IPS DF 6.9 (cell line): ENCODE data around the gene OR52B2.

Experiments used
- DNase-seq: peaks from one replicate; pipeline ENCODE4 v3.0.0-alpha.2; 2013; ENCODE audit warnings: low read depth, low spot score
- H3K27ac ChIP-seq: one replicate; pipeline ENCODE4 v1.5.1; 2013; ENCODE audit warnings: low read length, control low read depth
- H3K27me3 ChIP-seq: 2 replicates; pipeline ENCODE4 v1.6.1; 2013; ENCODE audit warnings: mild to moderate bottlenecking, low read length; ENCODE audit not compliant: control insufficient read depth, insufficient read depth
- H3K36me3 ChIP-seq: 2 replicates; pipeline ENCODE4 v1.6.1; 2013; ENCODE audit warnings: low read length; ENCODE audit not compliant: control insufficient read depth, insufficient read depth
- H3K4me1 ChIP-seq: 2 replicates; pipeline ENCODE4 v1.6.1; 2013; ENCODE audit warnings: low read length; ENCODE audit not compliant: control insufficient read depth, insufficient read depth
- H3K4me3 ChIP-seq: 2 replicates; pipeline ENCODE4 v1.5.1; 2013; ENCODE audit warnings: mild to moderate bottlenecking, low read length
- H3K9me3 ChIP-seq: 2 replicates; pipeline ENCODE4 v1.6.1; 2013; ENCODE audit warnings: low read length, inconsistent platforms; ENCODE audit not compliant: control insufficient read depth, insufficient read depth
- WGBS: extraction: QIAGEN DNeasy Blood & Tissue Kit; methylation state at CpG from one replicate; pipeline ENCODE4 v1.1.7; 2013; ENCODE audit warnings: mixed read lengths, missing lambda C conversion rate; ENCODE audit not compliant: insufficient read length, insufficient coverage; 5-methylcytosine and 5-hydroxymethylcytosine counted together

OR52B2 gene

DNA sequence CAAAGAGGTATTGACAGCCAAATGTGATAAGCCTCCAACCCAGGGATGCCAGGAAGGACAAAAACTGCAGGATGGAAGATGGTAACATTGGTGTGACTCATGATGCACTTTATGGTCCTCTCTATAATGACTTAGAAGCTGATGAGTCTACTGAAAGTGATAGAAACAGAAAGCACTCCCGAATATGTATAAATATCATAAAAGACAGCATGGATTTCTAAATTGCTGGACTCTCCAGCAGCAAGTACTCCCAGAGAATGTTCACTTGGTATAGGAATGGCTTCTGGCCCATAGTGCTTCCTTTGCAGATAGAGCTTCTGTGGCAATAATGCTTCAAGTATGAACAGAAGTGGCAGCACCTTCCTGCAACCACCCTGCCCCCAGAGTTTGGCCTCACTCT is at the start of gene OR52B2:
TSS of gene OR52B2 (minus strand) at position 101 of the 400 bp plus-strand sequence. CDS start at position 101, 0 bp downstream.
- H3K4me1 ChIP-seq, result no peaks in the 10 kb centered on the region

DNA sequence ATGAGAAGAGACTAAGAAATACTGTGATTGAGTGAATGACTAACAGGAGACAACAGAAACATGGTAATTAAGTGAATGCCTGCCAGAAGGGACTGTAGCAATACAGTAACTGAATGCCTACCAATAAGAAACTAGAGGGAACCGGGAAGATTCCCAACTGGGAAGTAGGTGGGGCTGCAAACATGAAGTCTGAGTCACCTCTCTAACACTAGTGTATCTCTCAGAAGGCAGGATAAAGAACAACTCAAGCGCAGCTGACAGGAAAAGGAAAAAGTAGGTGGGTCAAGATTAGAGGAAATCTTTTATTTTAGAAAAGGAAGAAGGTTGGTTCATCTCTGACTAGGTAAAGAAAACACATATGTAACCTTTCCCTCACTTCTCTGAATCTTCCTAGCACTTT is 49.2 kb upstream of the OR52B2 start:
- peaks cover 27% of the 10 kb centered on the region for H3K36me3 ChIP-seq
- no peaks in the 10 kb centered on the region for H3K9me3 ChIP-seq
- no CpG with 5 or more reads among the region's 2 CpGs for WGBS
- H3K4me3 ChIP-seq, result no peak overlapping the region
- no peaks in the 10 kb centered on the region for H3K27me3 ChIP-seq
- DNase-seq, result no peak
- H3K4me1 ChIP-seq, result no peaks in the 10 kb centered on the region
- no peak overlapping the region for H3K27ac ChIP-seq

More for the DNA sequence above, at the start of gene OR52B2:
- Histone ChIP-seq H3K36me3 (no peaks in the 10 kb centered on the region), H3K27ac (no peak within 1 kb of the TSS), H3K4me3 (no peak within 1 kb of the TSS), H3K9me3 (no peaks in the 10 kb centered on the region), H3K27me3 (no peaks in the 10 kb centered on the region)
- DNase-seq, result no peak
- no CpG with 5 or more reads among the region's 1 CpG for WGBS

DNA sequence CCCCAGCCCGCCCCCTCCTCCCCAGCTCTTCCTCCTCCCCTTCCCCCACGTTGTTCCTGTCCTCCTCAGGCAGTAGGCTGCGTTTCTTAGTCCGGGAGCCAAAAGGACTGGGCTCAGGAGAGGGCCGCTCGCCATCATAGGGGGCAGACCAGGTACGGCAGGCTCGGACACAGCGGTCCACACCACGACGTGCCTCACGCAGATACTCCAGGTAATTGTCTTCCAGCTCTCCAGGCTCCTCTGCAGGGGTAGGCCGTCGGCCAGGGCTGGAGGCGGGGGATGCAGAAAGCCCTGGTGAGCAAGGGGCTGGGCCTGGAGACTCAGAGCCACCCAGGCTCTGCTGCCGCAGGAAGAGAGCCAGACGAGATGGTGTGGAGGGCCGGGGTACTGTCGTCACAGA is 47.6 kb upstream of the OR52B2 start:
- peaks cover 19% of the 10 kb centered on the region for H3K36me3 ChIP-seq
- WGBS, result no CpG with 5 or more reads among the region's 19 CpGs
- no peaks in the 10 kb centered on the region for H3K4me1 ChIP-seq

DNA sequence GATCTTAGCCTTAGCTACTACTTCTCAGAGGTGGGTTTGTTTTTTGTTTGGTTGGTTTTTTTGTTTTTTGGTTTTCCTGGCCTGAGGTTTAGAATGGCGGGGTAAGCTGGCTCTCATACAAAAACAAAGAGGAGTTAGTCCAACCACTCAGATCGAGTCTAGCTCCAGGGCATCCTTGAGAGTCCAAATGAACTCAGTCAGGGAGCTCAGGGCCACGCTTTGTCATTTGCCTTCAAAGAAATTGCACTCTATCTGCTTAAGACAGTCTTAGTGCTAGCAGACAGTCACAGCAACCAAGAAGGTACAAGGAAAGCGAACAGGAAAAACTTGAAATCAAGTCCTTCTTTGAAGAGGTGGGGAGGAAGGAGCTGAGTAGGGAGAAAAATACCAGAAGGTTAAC is 46.4 kb upstream of the OR52B2 start:
- DNase-seq, result no peak
- H3K4me3 ChIP-seq, result no peak overlapping the region
- H3K27ac ChIP-seq, result no peak overlapping the region
- H3K36me3 ChIP-seq, result peaks cover 16% of the 10 kb centered on the region
- no CpG with 5 or more reads among the region's 4 CpGs for WGBS
- no peaks in the 10 kb centered on the region for H3K27me3 ChIP-seq
- no peaks in the 10 kb centered on the region for H3K9me3 ChIP-seq
- no peaks in the 10 kb centered on the region for H3K4me1 ChIP-seq

More for the DNA sequence above, 47.6 kb upstream of the OR52B2 start:
- H3K9me3 ChIP-seq, result no peaks in the 10 kb centered on the region
- H3K27me3 ChIP-seq, result no peaks in the 10 kb centered on the region
- no peak for DNase-seq
- H3K4me3 ChIP-seq, result no peak overlapping the region
- H3K27ac ChIP-seq, result no peak overlapping the region

DNA sequence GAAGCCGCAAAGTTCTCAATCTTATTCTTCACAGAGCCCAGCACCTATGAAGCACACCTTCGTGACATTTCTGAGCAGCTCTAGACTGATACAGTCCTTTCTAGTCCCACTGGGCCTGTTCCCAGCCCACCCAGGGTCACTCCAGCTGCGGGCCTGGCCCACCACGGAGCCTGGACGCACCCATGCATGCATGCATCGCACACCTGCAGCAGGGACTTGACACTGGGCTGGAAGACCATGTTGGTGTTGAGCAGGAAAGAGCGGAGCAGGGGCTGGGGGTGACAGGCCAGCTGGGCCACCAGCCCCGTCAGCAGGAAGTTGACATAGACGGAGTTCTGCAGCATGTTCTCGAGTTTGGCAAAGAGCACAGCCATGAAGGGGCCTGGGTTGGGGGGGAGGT is 44.4 kb upstream of the OR52B2 start:
- H3K4me1 ChIP-seq, result no peaks in the 10 kb centered on the region
- no peak overlapping the region for H3K27ac ChIP-seq
- DNase-seq, result no peak
- H3K36me3 ChIP-seq, result peaks cover 21% of the 10 kb centered on the region
- H3K4me3 ChIP-seq, result no peak overlapping the region
- no peaks in the 10 kb centered on the region for H3K9me3 ChIP-seq
- WGBS, result no CpG with 5 or more reads among the region's 10 CpGs
- no peaks in the 10 kb centered on the region for H3K27me3 ChIP-seq

DNA sequence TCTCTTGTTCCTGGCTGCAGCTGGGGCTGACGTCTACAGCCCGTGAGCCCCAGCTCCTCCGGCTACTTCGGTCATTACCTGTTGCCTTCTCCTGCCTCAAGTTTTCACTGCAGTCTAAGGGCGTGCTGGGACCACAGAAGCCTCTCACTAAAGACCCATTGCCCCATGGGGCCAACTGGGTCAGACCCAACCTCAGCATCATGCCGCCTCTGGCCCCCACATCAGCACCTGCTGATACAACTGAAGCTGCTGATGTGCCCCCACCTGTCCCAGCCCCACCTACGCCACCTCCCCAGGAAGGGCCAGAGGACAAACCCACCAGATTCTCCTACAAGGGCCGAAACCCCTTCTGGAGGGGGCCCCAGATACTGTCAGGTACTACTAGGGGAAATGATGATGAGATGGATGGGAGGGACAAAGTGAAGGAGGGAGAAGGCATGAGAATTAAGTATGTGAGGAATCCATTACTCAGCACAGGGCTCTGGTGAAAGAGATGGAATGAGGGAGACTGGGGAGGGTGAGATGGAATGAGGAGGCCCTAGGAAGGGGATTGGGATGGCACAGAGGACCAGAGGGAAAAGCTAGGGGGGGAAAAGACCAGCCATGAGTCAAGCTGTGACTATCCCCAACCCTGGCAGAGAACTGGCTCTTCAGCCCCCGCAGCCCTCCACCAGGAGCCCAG is 40.3 kb upstream of the OR52B2 start:
- DNase-seq, result no peak
- Histone ChIP-seq H3K27ac (no peak overlapping the region), H3K36me3 (peaks cover 13% of the 10 kb centered on the region; the same call in 1 of the 2 replicates), H3K4me1 (no peaks in the 10 kb centered on the region), H3K9me3 (no peaks in the 10 kb centered on the region), H3K27me3 (no peaks in the 10 kb centered on the region), H3K4me3 (no peak overlapping the region)
- no CpG with 5 or more reads among the region's 9 CpGs for WGBS

DNA sequence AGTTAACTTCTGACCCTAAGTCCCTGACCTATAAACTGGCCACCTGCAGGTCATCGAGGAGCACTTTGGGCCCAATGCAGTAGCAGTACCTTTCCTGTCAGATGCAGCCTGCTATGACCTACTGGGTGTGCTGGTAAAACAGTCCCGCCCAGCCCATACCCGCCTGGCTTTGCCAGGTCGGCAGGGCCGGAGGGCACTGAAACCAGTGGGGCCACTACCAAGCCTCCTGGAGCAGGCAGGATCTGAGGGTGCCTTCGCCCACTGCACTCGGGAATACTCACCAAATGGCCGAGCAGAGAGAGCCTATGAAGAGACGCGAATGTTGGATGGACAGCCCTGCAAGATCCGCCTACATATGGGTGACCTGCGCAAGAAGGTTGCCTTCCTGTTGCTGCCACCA is 39.7 kb upstream of the OR52B2 start:
- Histone ChIP-seq H3K9me3 (no peaks in the 10 kb centered on the region), H3K4me3 (no peak overlapping the region), H3K4me1 (no peaks in the 10 kb centered on the region), H3K27me3 (no peaks in the 10 kb centered on the region), H3K36me3 (peaks cover 13% of the 10 kb centered on the region; the same call in 1 of the 2 replicates), H3K27ac (no peak overlapping the region)
- no peak for DNase-seq
- WGBS, result no CpG with 5 or more reads among the region's 12 CpGs

DNA sequence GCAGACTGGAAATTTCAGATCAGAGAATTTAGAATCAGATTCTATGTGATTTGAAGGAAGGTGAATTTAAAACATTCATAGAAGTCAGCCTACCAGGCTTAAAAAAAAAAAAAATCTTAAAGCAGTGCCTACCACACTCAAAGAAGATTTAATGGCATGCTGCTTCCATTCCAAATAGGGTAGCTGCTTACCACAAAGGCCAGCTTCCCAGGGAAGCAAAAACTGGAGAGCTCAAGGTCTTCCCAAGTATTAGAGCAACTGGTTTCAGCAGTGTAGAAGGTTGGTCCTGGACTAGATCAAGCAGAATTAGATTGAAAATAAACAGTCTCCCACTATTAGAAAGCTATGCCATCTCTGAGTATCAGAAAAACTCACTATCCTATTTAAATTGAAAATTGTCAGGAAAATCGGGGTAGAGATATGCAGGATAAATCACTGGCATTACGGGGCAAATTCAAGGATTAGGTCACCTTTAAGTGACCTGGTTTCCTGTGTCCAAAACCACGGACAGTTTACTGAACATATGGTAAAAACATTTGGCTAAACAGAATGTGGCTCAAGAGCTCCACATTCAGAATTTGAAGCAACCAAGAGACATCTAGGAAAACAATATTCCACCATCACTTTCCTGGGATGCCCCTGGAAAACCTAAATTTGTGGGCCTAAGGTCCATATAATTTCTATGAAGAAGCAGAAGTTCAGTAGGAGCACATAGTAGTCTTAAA is 36.5 kb upstream of the OR52B2 start:
- H3K4me3 ChIP-seq, result no peak overlapping the region
- no peaks in the 10 kb centered on the region for H3K9me3 ChIP-seq
- no CpG with 5 or more reads among the region's 3 CpGs for WGBS
- DNase-seq, result no peak
- no peaks in the 10 kb centered on the region for H3K4me1 ChIP-seq
- no peaks in the 10 kb centered on the region for H3K27me3 ChIP-seq
- no peak overlapping the region for H3K27ac ChIP-seq
- H3K36me3 ChIP-seq, result peaks cover 5% of the 10 kb centered on the region; the same call in 1 of the 2 replicates

DNA sequence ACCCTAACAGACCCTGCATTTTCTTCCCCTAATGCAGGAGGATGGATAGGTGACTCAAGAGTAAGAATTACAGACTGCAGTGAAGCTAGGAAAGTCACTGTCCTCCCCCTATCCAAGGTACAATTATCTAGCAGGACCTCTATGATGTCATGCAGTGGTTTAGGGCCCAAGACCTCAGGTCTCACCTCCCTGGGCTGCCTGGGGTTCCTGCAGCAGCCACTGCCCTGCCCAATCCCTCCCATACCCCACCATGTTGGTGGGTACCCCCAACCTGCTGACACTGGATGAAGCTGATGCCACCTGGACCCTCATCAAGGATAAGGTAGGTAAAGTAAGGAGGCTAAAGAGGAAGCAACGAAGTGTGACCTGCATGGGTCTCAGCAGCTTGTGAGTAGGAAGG is 35.2 kb upstream of the OR52B2 start, which contains the start of gene C11orf42:
TSS of gene C11orf42 (plus strand) at position 192 of the 400 bp plus-strand sequence. CDS start at position 251, 59 bp downstream.
- no peak for DNase-seq
- no peaks in the 10 kb centered on the region for H3K9me3 ChIP-seq
- H3K4me3 ChIP-seq, result no peak within 1 kb of the TSS
- H3K36me3 ChIP-seq, result peaks cover 5% of the 10 kb centered on the region; the same call in 1 of the 2 replicates
- no peak within 1 kb of the TSS for H3K27ac ChIP-seq
- no peaks in the 10 kb centered on the region for H3K27me3 ChIP-seq
- no CpG with 5 or more reads among the region's 1 CpG for WGBS
- no peaks in the 10 kb centered on the region for H3K4me1 ChIP-seq

DNA sequence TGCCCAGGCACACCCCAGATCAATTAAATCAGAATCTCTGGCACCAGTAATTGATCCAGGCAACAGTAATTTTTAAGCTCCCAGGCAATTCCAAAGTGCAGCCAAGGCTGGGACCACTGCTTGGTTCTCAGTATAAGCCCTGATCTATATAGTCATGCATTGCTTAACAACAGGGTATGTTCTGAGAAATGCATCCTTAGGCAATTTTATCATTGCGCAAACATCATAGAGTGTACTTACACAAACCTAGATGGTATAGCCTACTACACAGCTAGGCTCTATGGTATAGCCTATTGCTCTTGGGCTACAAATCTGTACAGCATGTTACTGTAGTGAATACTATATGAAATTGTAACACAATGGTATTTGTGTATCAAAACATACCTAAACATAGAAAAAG is 34.6 kb upstream of the OR52B2 start:
- H3K27me3 ChIP-seq, result no peaks in the 10 kb centered on the region
- H3K4me3 ChIP-seq, result no peak overlapping the region
- no peaks in the 10 kb centered on the region for H3K4me1 ChIP-seq
- H3K9me3 ChIP-seq, result no peaks in the 10 kb centered on the region
- DNase-seq, result no peak
- H3K36me3 ChIP-seq, result no peaks in the 10 kb centered on the region
- no peak overlapping the region for H3K27ac ChIP-seq
- WGBS, result no CpG with 5 or more reads among the region's 1 CpG
